Measurements from ENCODE around the gene LINGO4.

- TF ChIP-seq ZNF707 (tag by site-specific recombination; IDR thresholded peaks at IDR 0.05), result no peak
- TF ChIP-seq TCF7L2 (IDR thresholded peaks at IDR 0.05; ENCODE audit: borderline replicate concordance, low read depth, low read length), result no peak
- no peak for TF ChIP-seq BCL11A (tag by site-specific recombination; IDR thresholded peaks at IDR 0.05; ENCODE audit: low read depth)
- no peak for TF ChIP-seq ZNF274 (IDR thresholded peaks at IDR 0.05; ENCODE audit: low read length)
- TF ChIP-seq ZNF274 (tag by site-specific recombination; IDR thresholded peaks at IDR 0.05; ENCODE audit: borderline replicate concordance), result no peak
- no peak for TF ChIP-seq CTCF (tag by site-specific recombination; IDR thresholded peaks at IDR 0.05)
- no peak for TF ChIP-seq ZNF121 (tag by site-specific recombination; IDR thresholded peaks at IDR 0.05)
- no peak for TF ChIP-seq ZBTB17 (tag by site-specific recombination; IDR thresholded peaks at IDR 0.05)
- no peak for TF ChIP-seq ATF2 (tag by site-specific recombination; IDR thresholded peaks at IDR 0.05; ENCODE audit: low read depth)
- no peak for TF ChIP-seq ZNF639 (tag by site-specific recombination; IDR thresholded peaks at IDR 0.05)
- no peak for TF ChIP-seq ZNF621 (tag by site-specific recombination; IDR thresholded peaks at IDR 0.05)
Measured at GRCh38 chr1:151774256-151774922, 30.8 kb downstream of the LINGO4 start.

Measured in HEK293 (cell line).